HUES48 (cell line): ENCODE measurements around the gene NT5M.
A peak's percentile ranks its signal among the peaks of the same experiment; 100 is the strongest.

Experiments used
- H3K27ac ChIP-seq: one replicate; pipeline ENCODE4 v1.7.0; 2013; ENCODE audit warnings: low read depth, low read length, inconsistent platforms
- H3K27me3 ChIP-seq: 2 replicates; pipeline ENCODE4 v1.6.1; 2013; ENCODE audit warnings: mild to moderate bottlenecking, low read length; ENCODE audit not compliant: control insufficient read depth, insufficient read depth
- H3K36me3 ChIP-seq: 2 replicates; pipeline ENCODE4 v1.6.1; 2013; ENCODE audit warnings: low read length; ENCODE audit not compliant: control insufficient read depth, insufficient read depth
- H3K4me1 ChIP-seq: 2 replicates; pipeline ENCODE4 v1.6.1; 2013; ENCODE audit warnings: mild to moderate bottlenecking, low read length; ENCODE audit not compliant: control insufficient read depth, insufficient read depth
- H3K4me3 ChIP-seq: 2 replicates; pipeline ENCODE4 v1.5.1; 2013; ENCODE audit warnings: mild to moderate bottlenecking, low read depth, low read length
- H3K9ac ChIP-seq: 2 replicates; pipeline ENCODE4 v1.6.1; 2013; ENCODE audit warnings: mild to moderate bottlenecking, low read depth, low read length, moderate library complexity
- H3K9me3 ChIP-seq: 2 replicates; pipeline ENCODE4 v1.6.1; 2013; ENCODE audit warnings: low read length; ENCODE audit not compliant: control insufficient read depth, insufficient read depth

NT5M gene

DNA sequence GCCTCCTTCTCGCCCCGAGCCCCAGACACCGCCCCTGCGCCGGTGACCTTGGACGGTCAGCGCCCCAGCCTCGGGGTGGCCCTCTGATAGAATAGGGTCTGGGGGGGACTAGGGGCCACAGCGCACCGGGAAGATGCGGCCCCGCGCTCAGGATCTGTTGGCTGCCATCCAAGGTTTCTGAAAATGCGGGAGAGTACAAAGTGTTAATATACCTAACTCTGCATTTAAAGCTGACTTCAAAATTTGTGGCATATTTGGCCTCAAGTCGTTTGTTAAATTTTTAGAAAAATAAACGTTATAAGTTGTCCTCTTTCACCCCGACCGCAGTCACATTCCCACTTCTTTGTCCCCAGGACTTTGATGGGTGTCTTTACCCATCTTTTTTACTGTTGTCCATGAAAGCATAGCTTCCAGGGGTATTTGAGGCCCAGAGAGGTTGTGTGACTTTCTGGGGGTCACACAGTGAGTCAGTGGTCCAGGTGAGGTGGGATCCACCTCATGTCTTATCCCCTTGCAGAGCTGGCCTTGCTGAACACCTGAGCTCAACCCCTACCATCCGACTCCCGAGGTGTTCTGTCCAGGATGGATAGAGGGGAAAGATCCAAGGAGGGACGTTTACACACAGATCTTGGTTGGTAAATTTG lies 796 bp downstream of the NT5M start:
- peaks cover 11% of the 10 kb centered on the region for H3K27me3 ChIP-seq
- H3K9me3 ChIP-seq = no peaks in the 10 kb centered on the region
- peak overlapping the region; percentile 70 for H3K4me3 ChIP-seq
- H3K4me1 ChIP-seq = peaks cover 4% of the 10 kb centered on the region; the same call in 1 of the 2 replicates
- H3K9ac ChIP-seq = no peak overlapping the region
- H3K36me3 ChIP-seq = no peaks in the 10 kb centered on the region
- H3K27ac ChIP-seq = no peak overlapping the region

DNA sequence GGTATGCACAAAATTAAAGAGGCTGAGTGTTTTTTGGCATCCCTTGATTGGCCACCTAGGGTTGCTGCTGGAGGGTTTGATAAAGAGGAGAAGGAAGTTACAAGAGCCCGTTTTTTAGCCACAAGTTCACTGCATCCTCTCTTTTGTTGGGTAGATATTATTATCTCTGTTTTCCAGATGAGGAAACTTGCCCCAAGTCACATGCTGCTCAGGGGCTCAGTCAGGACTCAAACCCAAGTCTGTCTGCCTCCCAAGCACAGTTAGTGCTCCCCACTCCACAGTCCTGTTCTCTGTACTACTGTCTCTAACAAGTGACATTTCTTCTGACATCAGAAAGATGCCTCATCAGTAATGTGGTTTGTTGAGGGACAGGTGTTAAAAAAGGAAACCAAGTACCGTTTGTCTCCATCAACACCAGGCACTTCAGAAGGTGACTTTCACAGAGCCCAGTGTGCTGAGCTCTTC lies 1.4 kb downstream of the NT5M start:
- H3K4me3 ChIP-seq = peak overlapping the region; percentile 70; the same call in 1 of the 2 replicates
- peaks cover 4% of the 10 kb centered on the region; the same call in 1 of the 2 replicates for H3K4me1 ChIP-seq
- no peaks in the 10 kb centered on the region for H3K36me3 ChIP-seq
- peaks cover 11% of the 10 kb centered on the region for H3K27me3 ChIP-seq
- no peak overlapping the region for H3K27ac ChIP-seq
- H3K9me3 ChIP-seq = no peaks in the 10 kb centered on the region
- no peak overlapping the region for H3K9ac ChIP-seq

- H3K27ac ChIP-seq = no peak overlapping the region
Measured at GRCh38 chr17:17305281-17305801, 2.2 kb downstream of the NT5M start.

GRCh38 chr17:17309356-17309755 lies 6.2 kb downstream of the NT5M start:
- Histone ChIP-seq H3K27ac (no peak overlapping the region), H3K36me3 (no peaks in the 10 kb centered on the region; the same call in 1 of the 2 replicates), H3K27me3 (peaks cover 4% of the 10 kb centered on the region), H3K9me3 (no peaks in the 10 kb centered on the region), H3K4me3 (no peak overlapping the region), H3K9ac (no peak overlapping the region), H3K4me1 (peaks cover 3% of the 10 kb centered on the region; the same call in 1 of the 2 replicates)

More at GRCh38 chr17:17305281-17305801, 2.2 kb downstream of the NT5M start:
- H3K4me1 ChIP-seq = peaks cover 4% of the 10 kb centered on the region; the same call in 1 of the 2 replicates
- H3K4me3 ChIP-seq = no peak overlapping the region
- no peaks in the 10 kb centered on the region for H3K9me3 ChIP-seq
- H3K9ac ChIP-seq = no peak overlapping the region
- H3K36me3 ChIP-seq = no peaks in the 10 kb centered on the region
- peaks cover 11% of the 10 kb centered on the region for H3K27me3 ChIP-seq

DNA sequence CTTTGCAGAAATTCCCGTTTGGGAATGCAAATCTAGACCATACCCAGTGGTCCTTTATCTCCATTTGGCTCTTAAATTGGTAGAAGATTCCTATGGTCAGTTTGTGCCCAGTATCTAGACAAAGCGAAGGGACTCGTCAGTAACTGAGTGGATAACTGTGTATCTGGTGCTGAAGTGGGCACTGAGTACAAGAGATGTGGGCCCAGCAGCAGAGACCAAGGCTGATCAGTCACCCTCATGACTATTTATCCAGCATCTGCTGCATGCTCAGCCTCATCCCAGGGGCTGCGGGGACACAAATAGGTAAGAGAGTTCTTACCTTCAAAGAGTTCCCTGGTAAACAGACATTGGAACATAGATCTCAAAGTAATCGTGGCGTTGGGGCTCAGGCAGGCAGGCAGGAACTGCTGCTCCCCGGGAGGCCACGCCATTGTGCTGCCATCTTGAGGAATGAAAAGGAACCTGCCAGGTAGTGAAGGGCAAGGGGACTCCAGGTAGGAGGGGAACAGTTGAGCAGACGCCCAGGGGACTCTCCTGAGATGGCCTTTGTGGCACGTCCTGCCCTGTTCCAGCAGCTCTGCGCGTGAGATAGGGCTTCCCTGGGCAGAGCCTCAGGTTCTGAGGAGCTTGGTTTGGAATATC lies 10.3 kb downstream of the NT5M start:
- Histone ChIP-seq H3K27ac (no peak overlapping the region), H3K9me3 (no peaks in the 10 kb centered on the region), H3K9ac (no peak overlapping the region), H3K36me3 (no peaks in the 10 kb centered on the region; the same call in 1 of the 2 replicates), H3K27me3 (no peaks in the 10 kb centered on the region), H3K4me1 (peaks cover 3% of the 10 kb centered on the region; the same call in 1 of the 2 replicates), H3K4me3 (no peak overlapping the region)

DNA sequence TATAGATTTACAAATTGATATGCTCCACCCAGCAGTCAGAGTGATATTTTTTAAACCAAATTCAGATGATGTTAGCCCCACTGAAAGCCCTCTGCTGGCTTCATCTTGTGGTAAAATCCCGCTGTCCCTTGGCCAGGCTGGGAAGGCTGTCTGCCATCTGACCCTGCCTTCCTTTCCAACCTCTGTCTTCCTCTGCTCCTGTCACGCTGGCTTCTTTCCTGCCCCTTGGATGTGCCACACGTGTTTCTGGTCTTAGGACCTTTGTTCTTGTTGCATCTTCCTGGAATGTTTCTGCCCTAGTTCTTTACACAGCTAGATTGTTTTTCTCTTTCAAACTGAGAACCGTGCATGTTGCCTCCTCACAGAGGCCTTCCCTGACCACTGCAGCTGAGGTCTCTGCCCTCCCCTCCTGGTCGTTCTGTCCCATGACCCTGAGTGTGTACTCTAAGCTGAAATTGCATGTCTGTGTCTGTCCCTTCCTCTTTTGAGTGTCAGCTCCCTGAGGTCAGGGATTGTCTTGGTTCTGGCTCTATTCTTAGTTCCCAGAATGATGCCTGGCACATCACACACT lies 11.4 kb downstream of the NT5M start:
- H3K27me3 ChIP-seq = no peaks in the 10 kb centered on the region
- no peak overlapping the region for H3K9ac ChIP-seq
- no peak overlapping the region for H3K4me3 ChIP-seq
- no peaks in the 10 kb centered on the region for H3K9me3 ChIP-seq
- no peak overlapping the region for H3K27ac ChIP-seq
- peaks cover 3% of the 10 kb centered on the region; the same call in 1 of the 2 replicates for H3K4me1 ChIP-seq
- H3K36me3 ChIP-seq = no peaks in the 10 kb centered on the region; the same call in 1 of the 2 replicates

- H3K9ac ChIP-seq = no peak overlapping the region
- no peaks in the 10 kb centered on the region; the same call in 1 of the 2 replicates for H3K36me3 ChIP-seq
- no peaks in the 10 kb centered on the region for H3K9me3 ChIP-seq
- H3K4me3 ChIP-seq = no peak overlapping the region
- H3K4me1 ChIP-seq = peaks cover 3% of the 10 kb centered on the region; the same call in 1 of the 2 replicates
- H3K27me3 ChIP-seq = no peaks in the 10 kb centered on the region
- H3K27ac ChIP-seq = no peak overlapping the region
Measured at GRCh38 chr17:17315142-17315821, 12.1 kb downstream of the NT5M start.

GRCh38 chr17:17320188-17320910 lies 17.2 kb downstream of the NT5M start:
- Histone ChIP-seq H3K9me3 (no peaks in the 10 kb centered on the region), H3K36me3 (peaks cover 7% of the 10 kb centered on the region; the same call in 1 of the 2 replicates), H3K27ac (no peak overlapping the region), H3K27me3 (no peaks in the 10 kb centered on the region), H3K4me1 (no peaks in the 10 kb centered on the region), H3K4me3 (no peak overlapping the region), H3K9ac (no peak overlapping the region)

GRCh38 chr17:17320911-17321220 lies 17.7 kb downstream of the NT5M start:
- Histone ChIP-seq H3K4me3 (no peak overlapping the region), H3K36me3 (peaks cover 7% of the 10 kb centered on the region; the same call in 1 of the 2 replicates), H3K9ac (no peak overlapping the region), H3K4me1 (no peaks in the 10 kb centered on the region), H3K9me3 (no peaks in the 10 kb centered on the region), H3K27ac (no peak overlapping the region), H3K27me3 (no peaks in the 10 kb centered on the region)

- H3K9me3 ChIP-seq = no peaks in the 10 kb centered on the region
- peaks cover 7% of the 10 kb centered on the region; the same call in 1 of the 2 replicates for H3K36me3 ChIP-seq
- no peak overlapping the region for H3K27ac ChIP-seq
- no peaks in the 10 kb centered on the region for H3K4me1 ChIP-seq
- no peak overlapping the region for H3K4me3 ChIP-seq
- no peak overlapping the region for H3K9ac ChIP-seq
- no peaks in the 10 kb centered on the region for H3K27me3 ChIP-seq
Measured at GRCh38 chr17:17321356-17322025, 18.3 kb downstream of the NT5M start.
